Tibial nerve (tissue), 4 donors: ENCODE data around the gene ATP6V0D1. TPM values are rescaled to one million over a fixed set of nuclear protein-coding genes. Genes with fewer than 3 reads are reported as not detected.
A peak's percentile ranks its signal among the peaks of the same experiment; 100 is the strongest.

Experiments used
- DNase-seq, 2 donors: peaks; one replicate each; pipeline ENCODE4 v3.0.0-alpha.2; 2019; ENCODE audit warnings: low spot score in 2 of 2
- H3K27ac ChIP-seq, 4 donors: fragments of 200-600 bp; sonication (generic) in 3 of 4; one replicate each; pipeline ENCODE4 v1.5.1; 2017 to 2019; ENCODE audit warnings: mild to moderate bottlenecking in 1 of 4
- H3K27me3 ChIP-seq, 2 donors: fragments of 200-600 bp; sonication (generic) in 1 of 2; one replicate each; pipeline versions ENCODE4 v1.5.1 to v1.6.0; 2017 to 2019
- H3K36me3 ChIP-seq, 3 donors: fragments of 200-600 bp; sonication (generic); one replicate each; pipeline ENCODE4 v1.5.1; 2018 to 2019
- H3K4me1 ChIP-seq, 4 donors: fragments of 200-600 bp; sonication (generic) in 3 of 4; one replicate each; pipeline ENCODE4 v1.5.1; 2017 to 2019
- H3K4me3 ChIP-seq, 4 donors: fragments of 200-600 bp; sonication (generic) in 3 of 4; one replicate each; pipeline ENCODE4 v1.5.1; 2017 to 2019; ENCODE audit warnings: mild to moderate bottlenecking in 1 of 4, moderate library complexity in 1 of 4
- H3K9me3 ChIP-seq, 4 donors: fragments of 200-600 bp; sonication (generic) in 3 of 4; one replicate each; pipeline ENCODE4 v1.5.1; 2017 to 2019
- CTCF ChIP-seq, 5 experiments: fragments of 200-600 bp in 3 of 5; fragments of 450-650 bp in 2 of 5; sonication (generic) in 3 of 5; IDR thresholded peaks; one replicate each; pipeline ENCODE4 v1.5.1; 2016 to 2019; ENCODE audit warnings: antibody characterized with exemption in 5 of 5, mild to moderate bottlenecking in 3 of 5, moderate library complexity in 2 of 5
- EP300 ChIP-seq, 2 donors: sonication (generic); formaldehyde crosslinking; IDR thresholded peaks; one replicate each; pipeline ENCODE4 v1.6.1; 2017; ENCODE audit warnings: antibody characterized with exemption in 2 of 2, mild to moderate bottlenecking in 1 of 2
- POLR2A ChIP-seq, 2 donors: fragments of 450-650 bp; IDR thresholded peaks; one replicate each; pipeline ENCODE4 v1.6.1; 2017; ENCODE audit warnings: antibody characterized with exemption in 2 of 2, mild to moderate bottlenecking in 2 of 2, moderate library complexity in 2 of 2
- WGBS, 2 donors: methylation state at CpG; one replicate each; pipeline ENCODE4 v1.1.5; 2018; 5-methylcytosine and 5-hydroxymethylcytosine counted together
- total RNA-seq, 4 donors: library from RNA; depleted of rRNA; stranded (reverse); fragments of >200 nt; gene quantifications; one replicate each; pipeline ENCODE4 v1.1.0, GENCODE V29; 2016

Gene ATP6V0D1
- total RNA-seq, 4 donors from 2014 or later, result 55.1 to 113 (median 73.7) TPM

DNA sequence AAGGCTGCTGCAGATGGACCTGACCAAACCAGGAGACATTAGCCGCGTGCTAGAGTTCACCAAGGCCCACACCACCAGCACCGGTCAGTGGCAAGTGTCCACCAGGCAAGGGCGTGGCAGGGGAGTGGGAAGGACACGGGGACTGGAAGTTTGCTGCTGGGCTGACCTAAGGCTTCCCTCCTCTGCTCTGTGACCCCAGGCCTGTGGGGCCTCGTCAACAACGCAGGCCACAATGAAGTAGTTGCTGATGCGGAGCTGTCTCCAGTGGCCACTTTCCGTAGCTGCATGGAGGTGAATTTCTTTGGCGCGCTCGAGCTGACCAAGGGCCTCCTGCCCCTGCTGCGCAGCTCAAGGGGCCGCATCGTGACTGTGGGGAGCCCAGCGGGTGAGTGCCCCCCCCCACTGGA lies 45.2 kb downstream of the ATP6V0D1 start:
- Histone ChIP-seq H3K4me3 (no peak overlapping the region), H3K27ac (no peak overlapping the region), H3K4me1 (peaks cover 0 to 17% (median 8%) of the 10 kb centered on the region in 4 donors), H3K27me3 (no peaks in the 10 kb centered on the region), H3K36me3 (peaks cover 0 to 55% (median 0%) of the 10 kb centered on the region in 3 donors), H3K9me3 (no peaks in the 10 kb centered on the region)
- 80 to 95% methylated on average over 15 to 16 of the region's 16 CpGs for WGBS, 2 donors
- DNase-seq, result no peak
- TF ChIP-seq CTCF (IDR thresholded peaks at IDR 0.05), result no peak
- no peak for TF ChIP-seq POLR2A (IDR thresholded peaks at IDR 0.05)
- no peak for TF ChIP-seq EP300 (IDR thresholded peaks at IDR 0.05)

DNA sequence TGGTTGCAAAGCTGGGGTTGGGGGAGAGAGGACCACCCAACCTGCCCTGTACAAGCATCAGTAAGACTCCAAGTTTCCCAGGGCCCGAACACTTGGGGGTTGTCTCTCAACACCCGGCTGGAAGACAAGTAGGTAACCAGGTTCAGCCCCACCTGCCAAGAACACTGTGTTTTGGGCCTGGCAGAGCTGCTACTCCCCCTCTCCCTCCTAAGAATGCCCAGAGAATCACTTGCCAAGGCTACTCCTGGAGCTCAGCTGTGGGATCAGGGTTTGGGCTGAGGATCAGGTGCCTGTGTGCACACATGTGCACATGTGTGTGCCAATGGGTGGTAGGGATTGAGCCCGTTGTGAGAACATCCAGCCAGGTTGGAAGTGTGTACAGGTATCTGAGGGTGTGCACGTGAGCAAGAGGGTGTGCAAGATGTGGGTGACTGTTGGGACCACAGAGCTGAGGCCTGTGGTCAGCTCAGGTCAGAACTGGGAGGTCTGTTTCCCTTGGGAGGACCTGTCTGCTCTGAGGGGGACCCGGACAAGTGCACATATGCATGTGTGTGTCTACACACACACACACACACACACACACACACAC lies 47.7 kb downstream of the ATP6V0D1 start:
- Histone ChIP-seq H3K27me3 (peaks cover 0 to 10% of the 10 kb centered on the region in 2 donors), H3K9me3 (no peaks in the 10 kb centered on the region), H3K27ac (peak overlapping the region in 1 of 4 donors; percentile 73), H3K4me1 (peaks cover 0 to 29% (median 11%) of the 10 kb centered on the region in 4 donors), H3K4me3 (no peak overlapping the region), H3K36me3 (peaks cover 0 to 30% (median 0%) of the 10 kb centered on the region in 3 donors)
- TF ChIP-seq EP300 (IDR thresholded peaks at IDR 0.05), result no peak
- no peak for TF ChIP-seq CTCF (IDR thresholded peaks at IDR 0.05)
- no peak for TF ChIP-seq POLR2A (IDR thresholded peaks at IDR 0.05)
- WGBS, 2 donors, result 84 to 94% methylated on average over 5 of the region's 5 CpGs
- no peak for DNase-seq

DNA sequence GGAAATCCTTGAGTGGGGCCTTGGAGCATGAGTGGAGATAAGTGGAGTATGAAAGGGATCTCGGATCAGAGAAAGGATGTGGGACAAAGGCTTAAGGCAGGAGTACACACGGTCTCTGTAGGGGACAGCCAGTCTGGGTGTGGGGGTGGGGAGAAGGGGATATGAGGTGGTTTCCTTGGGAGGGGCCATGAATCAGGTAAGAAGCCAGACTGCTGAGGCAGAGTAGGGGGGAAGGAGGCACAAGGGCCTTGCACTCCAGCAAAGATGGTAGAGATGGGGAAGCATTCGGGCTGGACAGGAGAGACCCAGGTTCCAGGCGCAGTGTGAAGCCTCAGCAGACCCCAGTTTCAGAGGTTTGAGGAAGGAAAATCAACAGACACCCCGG lies 48.5 kb downstream of the ATP6V0D1 start:
- Histone ChIP-seq H3K27ac (peak overlapping the region in 1 of 4 donors; percentile 73), H3K4me3 (peak overlapping the region in 1 of 4 donors; percentile 48)

GRCh38 chr16:67431775-67432505 lies 49.0 kb downstream of the ATP6V0D1 start:
- Histone ChIP-seq H3K27ac (peak overlapping the region in 2 of 4 donors; percentile 58 to 73), H3K36me3 (peaks cover 0 to 17% (median 0%) of the 10 kb centered on the region in 3 donors), H3K27me3 (peaks cover 0 to 10% of the 10 kb centered on the region in 2 donors), H3K4me1 (peaks cover 0 to 33% (median 12%) of the 10 kb centered on the region in 4 donors), H3K4me3 (peak overlapping the region in 2 of 4 donors; percentile 48 to 53), H3K9me3 (no peaks in the 10 kb centered on the region)
- WGBS, 2 donors, result 33 to 34% methylated on average over 9 to 13 of the region's 13 CpGs
- no peak for TF ChIP-seq CTCF (IDR thresholded peaks at IDR 0.05)
- TF ChIP-seq EP300 (IDR thresholded peaks at IDR 0.05), result no peak
- no peak for TF ChIP-seq POLR2A (IDR thresholded peaks at IDR 0.05)
- no peak for DNase-seq

More for the DNA sequence above, 48.5 kb downstream of the ATP6V0D1 start:
- no peaks in the 10 kb centered on the region for H3K9me3 ChIP-seq
- WGBS, 2 donors, result 69 to 78% methylated on average over 4 to 5 of the region's 5 CpGs
- H3K27me3 ChIP-seq, result peaks cover 0 to 10% of the 10 kb centered on the region in 2 donors
- no peak for DNase-seq
- H3K4me1 ChIP-seq, result peaks cover 0 to 33% (median 12%) of the 10 kb centered on the region in 4 donors
- peaks cover 0 to 22% (median 0%) of the 10 kb centered on the region in 3 donors for H3K36me3 ChIP-seq
- TF ChIP-seq EP300 (IDR thresholded peaks at IDR 0.05) (no peak), CTCF (IDR thresholded peaks at IDR 0.05) (no peak), POLR2A (IDR thresholded peaks at IDR 0.05) (no peak)
